ENCODE results near the gene DDX10.

DNA sequence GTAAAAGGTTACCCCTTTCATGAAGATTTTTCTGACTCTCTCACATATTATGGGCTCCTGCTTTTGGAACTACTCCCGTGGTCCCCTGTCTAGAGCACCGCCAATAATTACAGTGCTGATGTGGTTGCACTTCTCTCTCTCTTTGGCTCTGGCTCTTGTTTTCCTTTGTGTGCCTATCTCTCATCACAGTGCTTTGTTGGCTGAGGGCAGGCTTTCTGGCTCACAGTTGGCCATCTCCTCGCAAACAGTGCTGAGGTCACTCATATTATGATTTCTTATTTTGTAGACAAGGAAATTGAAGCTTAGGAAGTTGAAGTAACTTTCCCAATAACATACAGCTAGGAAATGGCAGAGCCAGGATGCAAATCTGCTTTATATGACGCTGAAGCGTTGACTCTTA lies 192.5 kb downstream of the DDX10 start:
- TF ChIP-seq FOXM1 (IDR thresholded peaks at IDR 0.05; ENCODE audit: borderline replicate concordance, low read depth) (no peak), CEBPB (IDR thresholded peaks at IDR 0.05) (no peak), EP300 (IDR thresholded peaks at IDR 0.05; ENCODE audit: borderline replicate concordance) (no peak), REST (IDR thresholded peaks at IDR 0.05; ENCODE audit: low read depth) (no peak), RAD21 (IDR thresholded peaks at IDR 0.05; ENCODE audit: low read depth) (no peak), CREB1 (IDR thresholded peaks at IDR 0.05; ENCODE audit: low read depth) (no peak), USF1 (IDR thresholded peaks at IDR 0.05) (no peak), YY1 (IDR thresholded peaks at IDR 0.05; ENCODE audit: low read depth) (no peak), TEAD4 (IDR thresholded peaks at IDR 0.05) (no peak), EGR1 (IDR thresholded peaks at IDR 0.05) (no peak), TAF1 (IDR thresholded peaks at IDR 0.05; ENCODE audit: low read depth) (no peak)
- TF ChIP-seq, protein P1, sequence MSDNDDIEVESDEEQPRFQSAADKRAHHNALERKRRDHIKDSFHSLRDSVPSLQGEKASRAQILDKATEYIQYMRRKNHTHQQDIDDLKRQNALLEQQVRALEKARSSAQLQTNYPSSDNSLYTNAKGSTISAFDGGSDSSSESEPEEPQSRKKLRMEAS (IDR thresholded peaks at IDR 0.05) = no peak
